ENCODE measurements around the gene RHBDF1. TPM values are rescaled to one million over a fixed set of nuclear protein-coding genes. Genes with fewer than 3 reads are reported as not detected.

The RHBDF1 gene
- total and polyA plus RNA-seq, 10 donors = 6.5 to 23.0 (median 10.6) TPM

GRCh38 chr16:67884-68789, 4.3 kb downstream of the RHBDF1 start:
- peaks cover 0 to 15% (median 0%) of the 10 kb centered on the region in 6 donors for H3K36me3 ChIP-seq
- H3K4me3 ChIP-seq = no peak overlapping the region
- H3K27me3 ChIP-seq (replicated peaks in 1 of 7) = peaks cover 0 to 28% (median 5%) of the 10 kb centered on the region in 7 donors
- 84 to 89% (median 85%) methylated on average over 15 to 27 of the region's 27 CpGs for WGBS, 5 donors
- intact Hi-C loops (cut with DNase I; ENCODE audit: low total_unique reads) = no loop called here
- H3K4me1 ChIP-seq = peaks cover 3 to 69% (median 34%) of the 10 kb centered on the region in 6 donors
- H3K9me3 ChIP-seq = no peaks in the 10 kb centered on the region
- no peak for TF ChIP-seq POLR2A (IDR thresholded peaks at IDR 0.05)
- TF ChIP-seq CTCF (IDR thresholded peaks at IDR 0.05 in 8 of 11, conservative IDR thresholded peaks at IDR 0.05 in 3 of 11) = no peak
- no peak for TF ChIP-seq POLR2AphosphoS5 (IDR thresholded peaks at IDR 0.05)
- H3K27ac ChIP-seq = no peak overlapping the region
- peak; percentile 62 for DNase-seq

GRCh38 chr16:67183-67791, 5.1 kb downstream of the RHBDF1 start:
- 85 to 92% (median 90%) methylated on average over 8 to 10 of the region's 10 CpGs for WGBS, 5 donors
- H3K4me1 ChIP-seq = peaks cover 0 to 62% (median 27%) of the 10 kb centered on the region in 6 donors
- TF ChIP-seq POLR2A (IDR thresholded peaks at IDR 0.05) = no peak
- TF ChIP-seq CTCF (IDR thresholded peaks at IDR 0.05 in 8 of 11, conservative IDR thresholded peaks at IDR 0.05 in 3 of 11) = no peak
- TF ChIP-seq POLR2AphosphoS5 (IDR thresholded peaks at IDR 0.05) = no peak
- peak; percentile 48 for DNase-seq
- H3K27me3 ChIP-seq (replicated peaks in 1 of 7) = peaks cover 0 to 20% (median 5%) of the 10 kb centered on the region in 7 donors
- H3K4me3 ChIP-seq = no peak overlapping the region
- H3K9me3 ChIP-seq = no peaks in the 10 kb centered on the region
- H3K27ac ChIP-seq = no peak overlapping the region
- peaks cover 0 to 23% (median 0%) of the 10 kb centered on the region in 6 donors for H3K36me3 ChIP-seq
- intact Hi-C loops (cut with DNase I; ENCODE audit: low total_unique reads) = no loop called here

- intact Hi-C loops (cut with DNase I; ENCODE audit: low total_unique reads) = no loop called here
- H3K36me3 ChIP-seq = peaks cover 0 to 31% (median 0%) of the 10 kb centered on the region in 6 donors
- no peaks in the 10 kb centered on the region for H3K9me3 ChIP-seq
- H3K27ac ChIP-seq = no peak overlapping the region
- peaks cover 0 to 12% (median 0%) of the 10 kb centered on the region in 7 donors for H3K27me3 ChIP-seq (replicated peaks in 1 of 7)
- peak; percentile 53 for DNase-seq
- WGBS, 5 donors = 78 to 86% (median 85%) methylated on average over 9 to 13 of the region's 13 CpGs
- no peak overlapping the region for H3K4me3 ChIP-seq
- TF ChIP-seq POLR2A (IDR thresholded peaks at IDR 0.05) = no peak
- TF ChIP-seq POLR2AphosphoS5 (IDR thresholded peaks at IDR 0.05) = no peak
- TF ChIP-seq CTCF (IDR thresholded peaks at IDR 0.05 in 8 of 11, conservative IDR thresholded peaks at IDR 0.05 in 3 of 11) = no peak
- H3K4me1 ChIP-seq = peaks cover 0 to 55% (median 22%) of the 10 kb centered on the region in 6 donors
These were observed 5.9 kb downstream of the RHBDF1 start for GRCh38 chr16:66309-67182.
